PFSK-1 (cell line): ENCODE measurements around the gene ATRAID.

Experiments used
- FOXP2 ChIP-seq: optimal IDR thresholded peaks from 2 replicates; pipeline ENCODE3; 2011; ENCODE audit warnings: borderline replicate concordance, control low read depth, inconsistent platforms; ENCODE audit not compliant: insufficient read depth; ENCODE audit errors: extremely low read length, extremely low read depth
- POLR2AphosphoS5 ChIP-seq: IDR thresholded peaks from 2 replicates; pipeline ENCODE4 v1.6.1; 2012; ENCODE audit warnings: low read depth, mild to moderate bottlenecking, control low read depth, low read length, moderate library complexity
- REST ChIP-seq, 2 experiments: IDR thresholded peaks; 2 replicates each; pipeline versions ENCODE4 v1.6.1 to v1.8.0; 2011 to 2012; ENCODE audit warnings: low read depth in 2 of 2, low read length in 2 of 2, control low read depth in 1 of 2, inconsistent platforms in 1 of 2, mild to moderate bottlenecking in 1 of 2, moderate library complexity in 1 of 2; ENCODE audit not compliant: insufficient read depth in 1 of 2
- SIN3A ChIP-seq: IDR thresholded peaks from 2 replicates; pipeline ENCODE4 v1.6.1; 2012; ENCODE audit warnings: mild to moderate bottlenecking, low read length, moderate library complexity, borderline replicate concordance; ENCODE audit not compliant: insufficient read depth
- TAF1 ChIP-seq: IDR thresholded peaks from 2 replicates; pipeline ENCODE4 v1.6.1; 2012; ENCODE audit warnings: low read length, control low read depth, borderline replicate concordance; ENCODE audit not compliant: insufficient read depth

Gene ATRAID

GRCh38 chr2:27262379-27263286, 50.8 kb downstream of the ATRAID start, which contains the start of gene SLC30A3:
Gene SLC30A3 (minus strand): TSS chr2:27263047. CDS start chr2:27262906, 141 bp downstream.
- TF ChIP-seq REST (IDR thresholded peaks at IDR 0.05; ENCODE audit: insufficient read depth in 1 of 2, low read depth in 2 of 2, low read length in 2 of 2) (no peak), SIN3A (no peak), TAF1 (no peak), POLR2AphosphoS5 (no peak), FOXP2 (no peak)

- no peak for TF ChIP-seq SIN3A
- TF ChIP-seq FOXP2: no peak
- TF ChIP-seq REST (IDR thresholded peaks at IDR 0.05; ENCODE audit: insufficient read depth in 1 of 2, low read depth in 2 of 2, low read length in 2 of 2): no peak
- TF ChIP-seq TAF1: no peak
- no peak for TF ChIP-seq POLR2AphosphoS5
Observed at GRCh38 chr2:27263287-27264252, 51.7 kb downstream of the ATRAID start.

- TF ChIP-seq TAF1 (no peak), POLR2AphosphoS5 (no peak), REST (IDR thresholded peaks at IDR 0.05; ENCODE audit: insufficient read depth in 1 of 2, low read depth in 2 of 2, low read length in 2 of 2) (no peak), SIN3A (no peak), FOXP2 (no peak)
Observed at GRCh38 chr2:27264253-27264752, 52.5 kb downstream of the ATRAID start.

- TF ChIP-seq REST (IDR thresholded peaks at IDR 0.05; ENCODE audit: insufficient read depth in 1 of 2, low read depth in 2 of 2, low read length in 2 of 2) (no peak), TAF1 (no peak), SIN3A (no peak), POLR2AphosphoS5 (no peak), FOXP2 (peak; percentile 51)
Observed at GRCh38 chr2:27264753-27265535, 53.1 kb downstream of the ATRAID start.
